Keratinocyte (primary cell): ENCODE data around the gene SCAPER. TPM values are rescaled to one million over a fixed set of nuclear protein-coding genes. Genes with fewer than 3 reads are reported as not detected.

Experiments used
- DNase-seq: peaks from one replicate; pipeline ENCODE4 v3.0.0-alpha.2; 2011; ENCODE audit warnings: low read depth, missing footprints, low spot score
- FAIRE-seq: peaks from 2 replicates; lab custom pipeline; 2011; peaks lifted over from hg19 to GRCh38; lab: Jason Lieb, UNC
- H2AFZ ChIP-seq: 2 replicates; pipeline ENCODE4 v1.6.0; 2012; ENCODE audit warnings: low read length, control low read depth, inconsistent platforms; ENCODE audit not compliant: control insufficient read depth
- H3K27ac ChIP-seq: 2 replicates; pipeline ENCODE4 v1.5.1; 2011; ENCODE audit warnings: low read length; ENCODE audit not compliant: control insufficient read depth, insufficient read depth
- H3K27me3 ChIP-seq: 3 replicates; pipeline ENCODE4 v1.6.0; 2011; ENCODE audit warnings: low read length; ENCODE audit not compliant: control insufficient read depth, insufficient read depth; ENCODE audit errors: extremely low read depth
- H3K36me3 ChIP-seq, 2 experiments: 2 replicates in 1 of 2; 3 replicates in 1 of 2; pipeline ENCODE4 v1.5.1; 2011; ENCODE audit warnings: low read length in 2 of 2, mild to moderate bottlenecking in 1 of 2; ENCODE audit not compliant: control insufficient read depth in 2 of 2, insufficient read depth in 2 of 2; ENCODE audit errors: extremely low read depth in 1 of 2
- H3K4me1 ChIP-seq: 3 replicates; pipeline ENCODE4 v1.5.1; 2011; ENCODE audit warnings: low read length; ENCODE audit not compliant: control insufficient read depth, insufficient read depth; ENCODE audit errors: extremely low read depth
- H3K4me2 ChIP-seq: 3 replicates; pipeline ENCODE4 v1.6.0; 2011; ENCODE audit warnings: low read depth, low read length; ENCODE audit not compliant: control insufficient read depth, insufficient read depth; ENCODE audit errors: extremely low read depth
- H3K4me3 ChIP-seq, 3 experiments: fragments of 200-600 bp in 1 of 3; sonication (generic) in 1 of 3; 2 replicates in 2 of 3; 3 replicates in 1 of 3; pipeline ENCODE4 v1.5.1; 2011 to 2016; ENCODE audit warnings: low read length in 3 of 3, mild to moderate bottlenecking in 3 of 3, control low read depth in 2 of 3, inconsistent platforms in 1 of 3, low read depth in 1 of 3, mixed read lengths in 1 of 3, mixed run types in 1 of 3, moderate library complexity in 1 of 3; ENCODE audit not compliant: control insufficient read depth in 2 of 3, insufficient read depth in 2 of 3; ENCODE audit errors: extremely low read depth in 1 of 3
- H3K79me2 ChIP-seq: 2 replicates; pipeline ENCODE4 v1.6.0; 2012; ENCODE audit warnings: low read length; ENCODE audit not compliant: control insufficient read depth, insufficient read depth
- H3K9ac ChIP-seq: 3 replicates; pipeline ENCODE4 v1.6.0; 2011; ENCODE audit warnings: low read length; ENCODE audit not compliant: control insufficient read depth, insufficient read depth; ENCODE audit errors: extremely low read depth
- H3K9me1 ChIP-seq: 3 replicates; pipeline ENCODE4 v1.6.0; 2011; ENCODE audit warnings: low read length; ENCODE audit not compliant: control insufficient read depth, insufficient read depth; ENCODE audit errors: extremely low read depth
- H3K9me3 ChIP-seq: 2 replicates; pipeline ENCODE4 v1.5.1; 2012; ENCODE audit warnings: low read depth, low read length; ENCODE audit not compliant: control insufficient read depth
- H4K20me1 ChIP-seq: 3 replicates; pipeline ENCODE4 v1.6.0; 2011; ENCODE audit warnings: low read length; ENCODE audit not compliant: control insufficient read depth, insufficient read depth; ENCODE audit errors: extremely low read depth
- EZH2 ChIP-seq: IDR thresholded peaks from one replicate; pipeline ENCODE4 v1.6.1; 2012; ENCODE audit warnings: inconsistent platforms, mild to moderate bottlenecking, low read length, moderate library complexity
- dilution Hi-C: fragments of 300-500 bp; cut with MboI; formaldehyde crosslinking; loops from one replicate; pipeline ENCODE4 v1.7.0; 2020; ENCODE audit warnings: low sequenced_read_pairs; ENCODE audit not compliant: extremely low pct_ligation_motif_present
- polyA plus RNA-seq, 5 experiments: library from polyadenylated mRNA; depleted of rRNA in 3 of 5; stranded (reverse) in 3 of 5; stranded (forward) in 1 of 5; unstranded in 1 of 5; fragments of >200 nt; gene quantifications; 1 replicate in 1 of 5; 2 replicates in 3 of 5; 3 replicates in 1 of 5; pipeline versions ENCODE4 v1.2.1 to v1.2.3, GENCODE V29; 2011 to 2012; ENCODE audit warnings: missing spikeins in 2 of 5, low read depth in 1 of 5, low replicate concordance in 1 of 5
- TF ChIP-seq, protein P1 (sequence below), 3 experiments: IDR thresholded peaks in 1 of 3; conservative IDR thresholded peaks in 1 of 3; optimal IDR thresholded peaks in 1 of 3; 2 replicates in 2 of 3; 3 replicates in 1 of 3; pipeline versions ENCODE3 to v1.5.1; 2011; ENCODE audit warnings: low read length in 3 of 3, mild to moderate bottlenecking in 3 of 3, moderate library complexity in 2 of 3, control low read depth in 1 of 3, inconsistent platforms in 1 of 3; ENCODE audit not compliant: insufficient read depth in 2 of 3; ENCODE audit errors: extremely low read depth in 1 of 3

SCAPER gene
- polyA plus RNA-seq, 1 donor (not counting 4 experiments of a cell fraction or from before 2014, with no cell fraction given): 5.2 TPM

DNA sequence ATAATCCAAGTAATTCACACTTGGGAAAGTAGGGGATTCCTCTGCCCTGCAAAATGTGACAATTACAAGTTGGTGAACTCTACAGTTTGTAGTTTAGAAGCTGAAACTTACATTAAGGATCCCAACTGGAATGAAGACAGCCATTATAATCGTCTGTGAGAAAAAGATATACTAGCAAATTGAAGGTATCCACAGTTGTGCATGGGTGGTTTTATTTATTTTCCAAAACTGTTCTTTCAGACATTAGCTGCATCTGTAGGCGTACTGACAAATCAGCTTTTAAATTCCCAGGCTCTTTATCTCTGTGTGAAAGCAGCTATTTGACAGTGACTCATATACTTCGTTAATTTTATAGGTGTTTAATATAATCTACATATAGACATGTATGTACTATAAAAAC lies 581.1 kb downstream of the SCAPER start:
- H3K79me2 ChIP-seq: no peaks in the 10 kb centered on the region
- H3K9ac ChIP-seq: no peak overlapping the region
- no peaks in the 10 kb centered on the region for H3K36me3 ChIP-seq
- H3K4me3 ChIP-seq: no peak overlapping the region
- FAIRE-seq (no peak), DNase-seq (no peak)
- no peaks in the 10 kb centered on the region for H3K27me3 ChIP-seq
- H2AFZ ChIP-seq: no peak overlapping the region
- no peak overlapping the region for H3K27ac ChIP-seq
- dilution Hi-C loops: no loop called here
- TF ChIP-seq EZH2: no peak
- TF ChIP-seq, protein P1, sequence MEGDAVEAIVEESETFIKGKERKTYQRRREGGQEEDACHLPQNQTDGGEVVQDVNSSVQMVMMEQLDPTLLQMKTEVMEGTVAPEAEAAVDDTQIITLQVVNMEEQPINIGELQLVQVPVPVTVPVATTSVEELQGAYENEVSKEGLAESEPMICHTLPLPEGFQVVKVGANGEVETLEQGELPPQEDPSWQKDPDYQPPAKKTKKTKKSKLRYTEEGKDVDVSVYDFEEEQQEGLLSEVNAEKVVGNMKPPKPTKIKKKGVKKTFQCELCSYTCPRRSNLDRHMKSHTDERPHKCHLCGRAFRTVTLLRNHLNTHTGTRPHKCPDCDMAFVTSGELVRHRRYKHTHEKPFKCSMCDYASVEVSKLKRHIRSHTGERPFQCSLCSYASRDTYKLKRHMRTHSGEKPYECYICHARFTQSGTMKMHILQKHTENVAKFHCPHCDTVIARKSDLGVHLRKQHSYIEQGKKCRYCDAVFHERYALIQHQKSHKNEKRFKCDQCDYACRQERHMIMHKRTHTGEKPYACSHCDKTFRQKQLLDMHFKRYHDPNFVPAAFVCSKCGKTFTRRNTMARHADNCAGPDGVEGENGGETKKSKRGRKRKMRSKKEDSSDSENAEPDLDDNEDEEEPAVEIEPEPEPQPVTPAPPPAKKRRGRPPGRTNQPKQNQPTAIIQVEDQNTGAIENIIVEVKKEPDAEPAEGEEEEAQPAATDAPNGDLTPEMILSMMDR (optimal IDR thresholded peaks at IDR 0.05 in 1 of 3, IDR thresholded peaks at IDR 0.05 in 1 of 3, conservative IDR thresholded peaks at IDR 0.05 in 1 of 3; ENCODE audit: extremely low read depth in 1 of 3, insufficient read depth in 2 of 3, low read length in 3 of 3): no peak
- peaks cover 3% of the 10 kb centered on the region for H3K4me1 ChIP-seq
- H3K4me2 ChIP-seq: no peak overlapping the region
- H3K9me1 ChIP-seq: no peaks in the 10 kb centered on the region
- no peaks in the 10 kb centered on the region for H3K9me3 ChIP-seq
- no peaks in the 10 kb centered on the region for H4K20me1 ChIP-seq

DNA sequence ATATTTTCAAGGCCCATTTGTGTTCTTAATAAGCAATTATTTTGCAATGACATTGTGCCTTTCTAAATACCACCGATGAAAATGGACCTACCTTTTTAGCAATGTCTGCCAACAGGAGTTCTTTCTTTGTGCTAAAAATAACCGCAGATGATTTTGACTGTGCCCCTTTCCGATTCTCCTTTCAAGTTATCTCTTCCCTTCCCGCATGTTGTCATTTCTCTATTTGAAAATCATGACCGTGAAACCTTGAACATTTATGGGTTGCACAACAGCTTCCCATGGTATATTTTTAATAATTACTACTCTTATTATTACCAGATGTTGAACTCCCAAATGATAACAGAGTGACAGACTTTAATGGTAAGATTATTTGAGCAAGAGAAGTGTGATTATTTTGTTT lies 583.5 kb downstream of the SCAPER start:
- H3K36me3 ChIP-seq: no peaks in the 10 kb centered on the region
- no peaks in the 10 kb centered on the region for H3K9me3 ChIP-seq
- TF ChIP-seq, protein P1 (optimal IDR thresholded peaks at IDR 0.05 in 1 of 3, IDR thresholded peaks at IDR 0.05 in 1 of 3, conservative IDR thresholded peaks at IDR 0.05 in 1 of 3; ENCODE audit: extremely low read depth in 1 of 3, insufficient read depth in 2 of 3, low read length in 3 of 3): no peak
- TF ChIP-seq EZH2: no peak
- H3K9ac ChIP-seq: no peak overlapping the region
- H2AFZ ChIP-seq: no peak overlapping the region
- dilution Hi-C loops: no loop called here
- H3K4me3 ChIP-seq: no peak overlapping the region
- no peak for FAIRE-seq
- peaks cover 3% of the 10 kb centered on the region for H3K4me1 ChIP-seq
- DNase-seq: no peak
- no peaks in the 10 kb centered on the region for H3K79me2 ChIP-seq
- H3K27me3 ChIP-seq: no peaks in the 10 kb centered on the region
- H3K27ac ChIP-seq: no peak overlapping the region
- no peaks in the 10 kb centered on the region for H4K20me1 ChIP-seq
- H3K9me1 ChIP-seq: no peaks in the 10 kb centered on the region
- no peak overlapping the region for H3K4me2 ChIP-seq
